ENCODE data around the gene CACNA1C. TPM values are rescaled to one million over a fixed set of nuclear protein-coding genes. Genes with fewer than 3 reads are reported as not detected.

The CACNA1C gene
- total RNA-seq, 1 donor from 2014 or later = 6.5 TPM

GRCh38 chr12:2528001-2528400 lies 475.2 kb downstream of the CACNA1C start:
- DNase-seq = no peak

GRCh38 chr12:2529807-2530206 lies 477.0 kb downstream of the CACNA1C start:
- no peak for DNase-seq

GRCh38 chr12:2531371-2531770 lies 478.6 kb downstream of the CACNA1C start:
- no peak for DNase-seq

- DNase-seq = peak; percentile 82
These were observed 480.2 kb downstream of the CACNA1C start for GRCh38 chr12:2533036-2533435.

GRCh38 chr12:2535583-2536204 lies 482.9 kb downstream of the CACNA1C start:
- no peak for DNase-seq

GRCh38 chr12:2536724-2537123 lies 483.9 kb downstream of the CACNA1C start:
- no peak for DNase-seq

- no peak for DNase-seq
These were observed 485.2 kb downstream of the CACNA1C start for GRCh38 chr12:2537868-2538541.

- no peak for DNase-seq
These were observed 487.2 kb downstream of the CACNA1C start for GRCh38 chr12:2539938-2540337.

DNA sequence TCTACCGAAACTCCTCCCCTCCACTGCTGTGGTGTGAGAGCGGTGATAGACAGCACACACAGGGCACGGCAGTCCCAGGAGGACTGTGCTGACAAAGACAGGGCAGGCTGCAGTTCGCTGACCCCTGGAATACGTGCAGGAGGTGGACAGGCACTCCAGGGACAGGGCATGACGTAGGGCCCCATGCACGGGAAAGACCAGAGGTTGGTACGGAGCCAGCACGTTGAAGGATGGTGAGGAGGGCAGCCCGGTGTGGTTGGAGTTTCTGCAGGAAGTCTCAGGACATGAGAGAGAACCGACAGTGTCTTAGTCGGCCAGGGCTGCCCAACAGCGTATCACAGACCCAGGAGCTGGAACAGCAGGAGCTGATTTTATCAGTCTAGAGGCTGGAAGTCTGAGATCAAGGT lies 487.8 kb downstream of the CACNA1C start:
- DNase-seq = no peak

GRCh38 chr12:2541631-2542204 lies 488.9 kb downstream of the CACNA1C start:
- peak; percentile 27 for DNase-seq

- DNase-seq = no peak
These were observed 491.0 kb downstream of the CACNA1C start for GRCh38 chr12:2543801-2544200.

DNA sequence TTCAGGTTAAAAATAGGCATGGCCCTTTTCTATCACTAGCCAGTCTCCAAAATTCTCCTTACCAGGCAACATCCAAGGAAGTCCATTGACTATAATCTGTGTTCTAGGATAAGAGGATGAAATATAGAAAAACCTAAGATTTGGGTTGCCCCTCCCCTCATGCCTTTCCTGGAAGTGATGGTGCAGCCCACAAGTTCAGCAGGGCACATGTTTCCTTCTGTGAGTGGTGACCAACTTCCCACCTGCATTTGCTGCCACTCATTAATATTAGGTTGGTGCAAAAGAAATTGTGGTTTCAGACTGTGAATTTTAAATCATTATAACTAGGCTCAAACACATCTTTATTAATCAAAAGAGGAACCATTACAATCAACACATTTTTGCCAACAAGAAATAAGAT lies 491.4 kb downstream of the CACNA1C start:
- no peak for DNase-seq

GRCh38 chr12:2547273-2548044 lies 494.7 kb downstream of the CACNA1C start:
- no peak for DNase-seq

DNA sequence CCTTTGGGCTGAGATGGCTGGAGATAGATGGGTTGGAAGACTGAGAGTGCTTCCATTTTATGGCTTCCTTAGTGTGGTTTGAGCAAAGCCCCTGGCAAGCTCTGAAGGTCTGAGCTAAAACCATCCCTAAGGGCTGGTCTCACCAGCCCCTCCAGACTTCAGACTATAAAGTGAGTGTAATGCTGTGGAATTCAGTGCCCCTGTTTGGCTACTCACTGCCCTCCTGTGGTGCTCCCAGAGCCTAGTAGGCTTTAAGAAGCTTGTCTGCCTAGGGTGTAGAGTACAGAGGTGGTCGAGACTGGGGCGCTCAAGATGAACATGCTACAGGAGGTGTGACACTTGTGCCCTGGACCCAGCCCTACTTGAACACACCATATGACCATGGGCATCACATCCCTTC lies 495.3 kb downstream of the CACNA1C start:
- no peak for DNase-seq

DNA sequence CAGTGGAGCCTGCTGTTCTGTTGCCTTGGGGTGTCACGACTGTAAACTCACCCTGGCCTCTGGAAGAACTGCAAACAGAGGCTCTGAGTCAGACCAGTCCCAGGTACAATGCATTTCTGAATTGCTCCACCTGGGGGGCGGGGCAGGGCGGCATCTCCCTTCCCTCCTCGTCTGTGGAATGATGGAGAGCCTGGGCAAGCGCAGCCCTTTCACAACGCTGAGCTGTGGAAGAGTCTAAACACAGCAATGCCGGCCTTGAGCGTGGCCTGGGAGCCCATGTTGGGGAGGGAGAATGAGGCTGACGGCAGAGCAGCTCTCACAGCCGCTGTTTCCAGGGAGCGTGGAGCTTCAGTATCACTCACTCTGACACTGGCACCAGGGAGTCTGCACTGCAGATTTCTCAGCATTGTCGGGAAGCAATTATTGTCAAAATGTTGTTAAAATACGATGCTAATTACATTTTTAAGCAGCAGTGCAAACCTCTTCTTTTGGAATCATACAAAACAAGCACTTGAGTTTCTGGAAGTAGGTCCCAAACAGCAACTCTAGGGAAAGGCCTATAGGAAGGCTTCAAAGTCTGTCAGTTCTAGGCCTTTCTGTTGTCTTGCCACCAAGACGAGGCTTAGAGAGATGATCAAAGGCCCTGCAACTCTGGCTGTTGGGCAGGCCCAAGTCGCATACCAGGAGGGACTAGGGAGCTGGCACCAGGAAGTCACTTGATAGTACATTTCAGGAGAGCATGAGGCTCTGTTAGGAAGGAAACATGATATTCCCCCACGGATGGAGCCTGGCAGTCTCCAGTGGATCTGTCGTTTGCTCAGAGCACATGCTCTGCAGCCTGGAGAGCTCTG lies 498.0 kb downstream of the CACNA1C start:
- DNase-seq = peak; percentile 69

- no peak for DNase-seq
These were observed 498.7 kb downstream of the CACNA1C start for GRCh38 chr12:2551412-2551900.

GRCh38 chr12:2552000-2552756 lies 499.4 kb downstream of the CACNA1C start:
- no peak for DNase-seq

DNA sequence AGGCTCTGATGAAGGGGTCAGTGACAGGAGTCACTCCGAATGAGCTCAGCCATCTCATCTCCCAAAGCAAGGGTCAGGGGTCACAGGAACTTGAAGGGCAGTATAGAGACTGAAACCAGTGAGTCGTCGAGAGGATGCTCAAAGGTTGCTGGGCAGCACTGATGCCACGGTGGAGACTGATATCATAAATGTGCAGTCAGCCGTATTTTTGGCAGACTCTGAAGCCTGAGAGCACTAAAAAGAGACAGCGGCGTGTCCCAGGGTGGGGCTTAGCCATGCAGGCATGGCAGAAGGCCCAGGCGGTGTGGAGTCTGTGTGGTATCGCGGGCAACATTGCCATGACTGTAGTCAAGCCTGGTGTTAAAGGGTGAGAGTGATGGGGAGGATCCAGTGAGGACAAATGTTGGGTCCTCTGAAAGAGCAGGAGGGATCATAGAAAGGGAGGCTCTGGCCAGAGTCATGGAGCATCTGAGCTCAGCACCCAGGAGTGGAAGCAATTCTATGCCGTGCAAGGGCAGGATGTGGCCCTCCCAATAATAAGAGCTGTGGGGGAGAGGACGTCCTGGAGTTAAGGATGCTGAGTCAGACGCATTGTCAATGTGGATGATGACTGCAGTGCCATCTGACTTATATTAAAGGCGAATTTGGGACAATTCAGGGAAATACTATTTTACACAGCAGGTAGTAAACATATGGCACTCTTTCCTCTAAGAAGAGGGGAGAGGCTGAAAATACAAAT lies 500.8 kb downstream of the CACNA1C start:
- DNase-seq = no peak

DNA sequence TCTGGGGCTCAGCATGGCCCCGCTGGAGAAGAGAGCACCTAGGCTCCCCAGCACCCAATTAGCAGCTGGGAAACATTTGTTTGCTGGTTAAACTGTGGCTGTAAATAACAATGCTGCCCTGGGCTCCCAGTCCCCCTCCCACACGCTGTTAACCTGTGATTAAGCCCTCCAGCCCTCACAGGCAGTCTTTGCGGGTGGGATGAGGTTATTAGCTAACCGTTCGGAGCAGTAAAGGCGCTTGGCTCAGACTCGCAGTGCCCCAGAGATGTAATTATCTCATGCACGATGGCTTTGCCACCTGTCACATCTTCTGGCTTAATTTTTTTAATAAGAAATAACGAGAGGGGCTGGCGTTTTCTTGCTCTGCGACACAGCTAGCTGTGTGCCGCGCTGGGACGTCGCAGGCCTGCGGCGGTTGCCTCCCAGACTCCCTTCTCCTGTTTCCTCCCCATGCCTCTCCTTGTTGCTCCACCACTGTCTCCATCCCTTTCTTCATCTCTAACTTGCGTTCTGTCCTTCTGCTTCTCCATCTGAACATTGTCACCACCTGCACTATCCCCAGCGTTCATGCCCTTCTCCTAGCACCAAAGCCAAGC lies 502.8 kb downstream of the CACNA1C start:
- DNase-seq = no peak

DNA sequence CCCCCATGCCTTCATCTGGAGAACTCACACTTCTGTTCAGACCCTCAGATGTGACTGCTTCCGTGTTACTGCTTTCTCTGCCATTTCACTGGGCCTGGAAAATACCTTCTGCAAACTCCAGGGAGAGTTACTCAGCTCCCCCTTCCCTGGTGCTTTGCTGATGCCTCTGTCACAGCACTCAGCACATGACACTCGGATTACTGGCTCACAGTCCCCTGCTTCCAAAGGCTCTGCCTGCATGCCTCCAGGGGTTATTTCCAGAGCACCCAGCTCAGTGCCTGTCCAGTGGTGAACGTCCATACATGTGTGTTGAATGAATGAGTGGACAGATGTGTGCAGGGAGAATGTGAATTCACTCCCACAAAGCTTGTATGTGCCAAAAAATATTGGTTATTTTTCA lies 504.8 kb downstream of the CACNA1C start:
- DNase-seq = no peak

All from tongue (tissue), 2 donors.